GM18499 (cell line): ENCODE results near the gene SLC26A1.
"Not testable (repeated sequence)": the region's sequence is repeated elsewhere in the genome, so short reads cannot be mapped to it uniquely, and the experiment has no call there.

ENCODE experiments used
- ATAC-seq: cut with Tn5 transposase; IDR thresholded peaks from one replicate; pipeline ENCODE4 v1.9.1; 2021; ENCODE audit warnings: moderate number of reproducible peaks; ENCODE audit not compliant: insufficient read depth, unreplicated experiment

Gene SLC26A1

GRCh38 chr4:986879-987623 lies 6.2 kb downstream of the SLC26A1 start, which contains the start of gene IDUA:
Gene IDUA (plus strand): TSS chr4:987044. CDS start chr4:987085, 41 bp downstream.
- peak; percentile 34 for ATAC-seq

GRCh38 chr4:986428-986878 lies 6.8 kb downstream of the SLC26A1 start:
- peak; percentile 12 for ATAC-seq

GRCh38 chr4:985123-985830 lies 7.9 kb downstream of the SLC26A1 start:
- no peak for ATAC-seq

GRCh38 chr4:984336-985054 lies 8.7 kb downstream of the SLC26A1 start:
- ATAC-seq = no peak

GRCh38 chr4:982814-983213 lies 10.4 kb downstream of the SLC26A1 start:
- ATAC-seq = no peak

GRCh38 chr4:982291-982690 lies 10.9 kb downstream of the SLC26A1 start:
- no peak for ATAC-seq

GRCh38 chr4:978957-979701 lies 14.1 kb downstream of the SLC26A1 start:
- no peak for ATAC-seq

- not testable (repeated sequence) for ATAC-seq
These were observed 17.2 kb downstream of the SLC26A1 start for GRCh38 chr4:976016-976415.

- no peak for ATAC-seq
These were observed 18.5 kb downstream of the SLC26A1 start for GRCh38 chr4:974668-975067.

- no peak for ATAC-seq
These were observed 19.5 kb downstream of the SLC26A1 start, which contains the start of gene DGKQ for GRCh38 chr4:973431-974397. Gene DGKQ (minus strand): TSS chr4:973569. CDS start chr4:973482, 87 bp downstream.

GRCh38 chr4:972651-973424 lies 20.4 kb downstream of the SLC26A1 start:
- ATAC-seq = no peak

- ATAC-seq = no peak
These were observed 21.3 kb downstream of the SLC26A1 start for GRCh38 chr4:971666-972500.

GRCh38 chr4:970854-971520 lies 22.2 kb downstream of the SLC26A1 start:
- no peak for ATAC-seq

- ATAC-seq = no peak
These were observed 23.0 kb downstream of the SLC26A1 start for GRCh38 chr4:970046-970745.

- ATAC-seq = no peak
These were observed 24.4 kb downstream of the SLC26A1 start for GRCh38 chr4:968621-969394.

- no peak for ATAC-seq
These were observed 25.0 kb downstream of the SLC26A1 start for GRCh38 chr4:968221-968620.
